NB4 (cell line): ENCODE measurements around the gene GINS1.

ENCODE experiments used
- CTCF ChIP-seq: IDR thresholded peaks from one replicate; pipeline ENCODE4 v1.5.1; 2012; ENCODE audit warnings: low read depth, low read length
- MYC ChIP-seq: IDR thresholded peaks from 2 replicates; pipeline ENCODE4 v1.6.1; 2011; ENCODE audit warnings: low read depth, low read length
- POLR2A ChIP-seq: IDR thresholded peaks from 2 replicates; pipeline ENCODE4 v1.6.1; 2011; ENCODE audit warnings: mild to moderate bottlenecking; ENCODE audit not compliant: insufficient read length; ENCODE audit errors: extremely low read depth

- no peak for TF ChIP-seq CTCF
- no peak for TF ChIP-seq POLR2A
- TF ChIP-seq MYC: no peak
Observed at GRCh38 chr20:25459916-25460535, 52.6 kb downstream of the GINS1 start.
